ENCODE data around the gene PKNOX1.
"Not testable (repeated sequence)": the region's sequence is repeated elsewhere in the genome, so short reads cannot be mapped to it uniquely, and the experiment has no call there.

PKNOX1 gene

DNA sequence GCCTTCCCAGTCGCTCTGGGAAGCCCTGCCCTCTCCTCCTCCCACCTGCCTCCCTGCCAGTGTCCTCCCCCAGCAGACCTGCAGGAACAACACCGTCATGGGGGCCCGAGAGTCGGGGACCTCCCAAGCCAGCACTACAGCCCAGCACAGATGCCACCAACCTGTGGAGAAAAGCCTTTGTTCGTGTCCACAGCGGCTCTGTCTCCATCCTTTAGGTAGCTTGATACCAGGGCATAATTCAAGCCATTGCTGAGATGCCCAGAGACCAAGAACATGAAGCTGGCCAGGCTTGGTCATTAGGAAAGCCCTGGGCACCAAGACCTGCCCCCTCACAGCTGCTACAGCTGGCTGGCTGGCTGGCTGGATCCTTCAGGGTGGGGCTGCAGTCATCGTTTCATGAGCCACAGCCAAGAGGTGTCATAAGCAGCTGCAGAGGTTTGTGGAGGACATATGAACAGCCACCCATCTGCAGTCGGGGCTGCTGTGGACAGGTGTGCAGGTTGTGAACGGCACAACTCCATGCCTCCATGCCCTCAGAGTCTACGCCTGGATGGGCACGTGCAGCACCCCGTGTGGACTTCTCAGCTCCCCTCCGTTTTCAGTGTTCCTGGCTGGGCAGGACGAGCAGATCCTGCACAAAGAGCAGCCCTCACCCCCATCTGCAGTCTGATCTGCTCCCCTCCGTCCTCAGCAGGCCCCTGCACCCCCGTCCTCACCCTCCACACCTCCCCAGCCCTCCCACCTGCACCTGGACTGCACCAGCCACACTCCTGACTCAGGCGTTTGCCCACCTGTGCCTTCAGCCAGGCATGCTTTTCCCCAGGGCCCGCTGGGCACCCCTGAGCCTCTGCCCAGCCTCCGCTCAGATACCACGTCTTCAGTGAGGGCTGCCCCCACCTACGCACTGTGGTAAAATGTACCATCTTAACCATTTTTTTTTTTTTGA, 71.8 kb downstream of the PKNOX1 start:
- not testable (repeated sequence) for DNase-seq (ENCODE audit: low read depth, low spot score)

DNA sequence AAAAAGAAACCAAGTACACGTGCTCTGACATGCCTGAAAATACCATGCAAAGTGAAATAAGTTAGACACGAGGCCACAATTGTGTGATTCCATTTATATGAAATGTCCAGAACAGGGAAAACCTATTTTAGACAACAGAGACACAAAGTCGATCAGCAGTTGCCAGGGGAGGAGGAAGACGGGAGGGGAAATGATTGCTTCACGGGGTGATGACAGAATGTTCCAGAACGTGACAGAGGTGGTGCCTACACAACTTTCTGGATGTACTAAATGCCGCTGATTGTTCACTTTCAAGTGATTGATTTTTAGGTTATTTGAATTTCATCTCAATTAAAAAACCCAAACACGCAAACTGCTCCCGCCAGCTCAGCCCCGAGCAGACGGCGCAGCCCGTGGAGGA, 78.8 kb downstream of the PKNOX1 start:
- DNase-seq (ENCODE audit: low read depth, low spot score), result not testable (repeated sequence)

DNA sequence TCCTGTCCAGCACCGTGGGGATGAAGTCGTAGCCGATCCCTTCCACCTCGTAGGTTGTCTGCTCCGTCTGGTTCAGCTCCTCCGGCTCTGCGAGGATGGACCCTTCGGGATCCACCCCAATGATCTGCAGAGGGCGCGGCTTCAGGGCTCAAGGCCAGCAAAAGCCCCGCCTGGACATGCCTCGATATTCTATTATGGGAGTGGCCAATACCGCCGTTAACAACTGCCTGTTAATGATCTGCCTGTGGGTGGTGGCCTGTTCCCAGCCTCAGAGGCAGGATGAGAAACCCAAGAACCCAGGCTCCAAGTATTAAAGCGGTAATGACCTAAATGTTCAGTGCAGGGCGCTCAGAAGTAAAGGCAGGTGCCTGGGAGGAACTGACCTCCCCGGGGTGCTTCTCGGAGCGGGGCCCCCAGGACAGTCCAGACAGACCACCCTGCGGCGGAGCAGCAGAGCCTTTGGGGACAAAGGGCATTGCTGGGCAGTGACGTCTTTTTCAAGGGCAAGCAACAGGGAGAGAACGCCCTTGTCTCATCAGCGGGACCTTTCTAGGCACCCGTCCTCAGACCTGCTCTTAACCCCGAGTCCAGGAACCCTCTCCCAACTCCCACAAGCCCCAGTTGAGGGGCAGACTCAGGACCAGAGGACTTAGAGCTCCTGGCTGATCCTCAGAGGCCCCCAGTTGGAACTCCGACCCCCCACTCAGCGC, 88.7 kb downstream of the PKNOX1 start:
- not testable (repeated sequence) for DNase-seq (ENCODE audit: low read depth, low spot score)

GRCh38 chr21:43064265-43064917, 90.0 kb downstream of the PKNOX1 start:
- DNase-seq (ENCODE audit: low read depth, low spot score), result not testable (repeated sequence)

GRCh38 chr21:43065991-43066390, 91.6 kb downstream of the PKNOX1 start:
- not testable (repeated sequence) for DNase-seq (ENCODE audit: low read depth, low spot score)

DNA sequence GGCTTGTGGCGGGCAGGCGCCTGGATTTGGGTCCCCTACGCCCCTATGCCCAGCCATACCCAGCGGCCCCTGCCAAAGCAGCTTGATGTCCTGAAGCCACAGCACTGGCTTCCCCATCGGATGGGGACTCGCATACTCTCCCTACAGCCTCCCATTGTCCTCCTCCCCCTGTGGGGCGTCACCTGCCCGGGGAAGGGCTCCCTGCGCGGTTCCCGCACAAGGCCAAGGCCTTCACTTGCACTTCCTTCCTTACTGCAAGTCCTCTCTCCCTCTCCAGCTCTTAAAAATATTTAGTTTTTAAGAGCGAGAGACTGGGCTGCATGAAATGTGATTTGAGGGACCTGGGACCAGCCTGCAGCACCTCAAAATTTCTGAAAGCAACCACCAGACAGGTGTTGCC, 92.3 kb downstream of the PKNOX1 start:
- not testable (repeated sequence) for DNase-seq (ENCODE audit: low read depth, low spot score)

DNA sequence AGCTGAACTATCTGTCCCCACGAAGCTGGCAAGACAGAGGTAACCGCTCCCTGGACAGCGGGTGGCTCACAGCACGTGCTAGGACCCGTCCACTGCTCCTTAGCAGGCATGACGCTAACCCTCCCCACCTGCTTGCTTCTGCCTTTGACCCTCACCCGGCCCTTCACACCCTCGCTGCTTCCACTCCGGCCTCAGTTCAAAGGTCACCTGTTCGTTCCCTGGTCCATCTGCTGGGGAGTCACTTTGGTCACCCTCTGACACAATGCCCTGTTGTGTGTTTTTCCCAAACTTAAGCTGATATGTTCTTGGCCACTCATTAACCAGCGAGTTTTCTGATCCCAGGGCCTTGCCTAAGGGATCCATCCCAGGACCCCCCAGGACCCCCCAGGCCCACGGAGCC, 93.7 kb downstream of the PKNOX1 start:
- not testable (repeated sequence) for DNase-seq (ENCODE audit: low read depth, low spot score)

- not testable (repeated sequence) for DNase-seq (ENCODE audit: low read depth, low spot score)
These were observed 95.3 kb downstream of the PKNOX1 start for GRCh38 chr21:43069682-43070081.

DNA sequence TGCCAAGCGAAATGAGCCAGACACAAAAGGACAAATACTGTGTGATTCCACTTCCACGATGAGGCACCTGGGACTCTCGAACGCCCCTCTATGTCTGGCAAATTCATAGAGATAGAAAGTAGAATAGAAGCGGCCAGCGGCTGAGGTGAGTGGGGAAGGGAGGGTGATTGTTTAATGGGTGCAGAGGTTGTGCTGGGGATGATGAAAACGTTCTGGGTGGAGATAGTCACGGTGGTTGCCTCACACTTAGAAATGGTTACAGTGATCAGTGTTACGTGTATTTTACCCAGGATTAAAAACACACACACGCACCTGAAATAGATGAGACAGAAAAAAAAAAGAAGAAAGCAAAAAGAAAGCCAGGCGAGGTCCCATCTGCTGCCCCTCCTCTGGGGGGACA, 98.4 kb downstream of the PKNOX1 start:
- DNase-seq (ENCODE audit: low read depth, low spot score), result not testable (repeated sequence)

- DNase-seq (ENCODE audit: low read depth, low spot score), result not testable (repeated sequence)
These were observed 100.2 kb downstream of the PKNOX1 start for GRCh38 chr21:43074401-43075169.

DNA sequence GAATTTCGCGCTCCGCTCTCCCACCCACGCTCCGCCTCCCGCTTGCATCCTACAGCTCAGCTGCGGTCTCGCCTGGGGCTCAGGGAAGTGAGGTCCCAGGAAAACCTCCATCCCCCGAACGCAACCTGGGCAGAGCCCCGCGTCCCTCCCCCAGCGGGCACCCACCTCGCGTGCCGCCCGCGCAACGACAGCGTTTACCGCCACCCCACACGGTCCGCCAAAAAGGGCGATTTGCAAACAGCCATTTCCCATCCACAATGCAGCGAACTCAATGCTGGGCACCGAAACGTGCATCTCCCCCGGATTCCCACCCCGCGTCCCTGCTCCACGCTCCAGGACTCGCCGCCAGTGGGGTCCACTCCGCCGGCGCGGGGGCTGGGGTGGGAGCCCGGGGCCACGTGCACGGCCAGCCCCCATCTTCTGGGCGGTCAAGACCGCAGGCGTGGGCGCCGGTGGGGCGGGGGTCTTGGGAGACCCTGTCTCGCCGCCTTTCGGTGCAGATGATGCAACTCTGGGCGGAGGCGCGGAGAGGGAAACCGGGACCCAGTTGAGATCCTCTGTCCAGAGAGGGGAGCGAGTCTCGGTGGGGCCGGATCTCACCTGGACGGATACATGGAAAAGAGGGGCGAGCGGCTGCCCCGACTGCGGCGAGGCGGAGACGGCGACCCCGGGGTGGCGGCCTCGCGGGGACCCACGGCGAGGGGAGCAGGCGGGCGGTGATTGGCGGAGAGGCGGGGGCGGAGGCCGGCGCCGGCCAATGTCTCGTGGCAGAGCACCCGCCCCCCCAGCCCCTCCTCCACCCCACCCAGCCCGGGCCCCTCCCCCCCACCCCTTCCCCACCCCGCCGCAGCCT, 101.0 kb downstream of the PKNOX1 start, which contains the start of gene CBS:
TSS of gene CBS (minus strand) at position 666 of the 853 bp plus-strand sequence. CDS start 3,642 bp downstream, outside the sequence.
- not testable (repeated sequence) for DNase-seq (ENCODE audit: low read depth, low spot score)

- DNase-seq (ENCODE audit: low read depth, low spot score), result not testable (repeated sequence)
These were observed 101.8 kb downstream of the PKNOX1 start for GRCh38 chr21:43076023-43076637.

GRCh38 chr21:43076643-43077042, 102.3 kb downstream of the PKNOX1 start:
- not testable (repeated sequence) for DNase-seq (ENCODE audit: low read depth, low spot score)

GRCh38 chr21:43082587-43083300, 108.4 kb downstream of the PKNOX1 start:
- DNase-seq (ENCODE audit: low read depth, low spot score), result not testable (repeated sequence)
